Breast epithelium (tissue), 3 donors: ENCODE measurements around the gene TMEM202.

Experiments used
- CTCF ChIP-seq, 3 donors: fragments of 450-650 bp; IDR thresholded peaks; one replicate each; pipeline ENCODE4 v1.5.1; 2016 to 2017; ENCODE audit warnings: antibody characterized with exemption in 3 of 3, mild to moderate bottlenecking in 3 of 3, moderate library complexity in 3 of 3
- POLR2A ChIP-seq: fragments of 450-650 bp; IDR thresholded peaks from one replicate; pipeline ENCODE4 v1.6.1; 2016; ENCODE audit warnings: antibody characterized with exemption, mild to moderate bottlenecking, moderate library complexity

GRCh38 chr15:72402726-72403125, 4.6 kb downstream of the TMEM202 start:
- TF ChIP-seq CTCF (IDR thresholded peaks at IDR 0.05) (no peak), POLR2A (no peak)
